ENCODE data around the gene BICD2. TPM values are rescaled to one million over a fixed set of nuclear protein-coding genes. Genes with fewer than 3 reads are reported as not detected.
A peak's percentile ranks its signal among the peaks of the same experiment; 100 is the strongest.

Gene BICD2
- total and polyA plus RNA-seq, 2 of the 13 experiments (the other 11 are each of a cell fraction or from before 2014, with no cell fraction given) = 5.1 to 17.4 TPM

DNA sequence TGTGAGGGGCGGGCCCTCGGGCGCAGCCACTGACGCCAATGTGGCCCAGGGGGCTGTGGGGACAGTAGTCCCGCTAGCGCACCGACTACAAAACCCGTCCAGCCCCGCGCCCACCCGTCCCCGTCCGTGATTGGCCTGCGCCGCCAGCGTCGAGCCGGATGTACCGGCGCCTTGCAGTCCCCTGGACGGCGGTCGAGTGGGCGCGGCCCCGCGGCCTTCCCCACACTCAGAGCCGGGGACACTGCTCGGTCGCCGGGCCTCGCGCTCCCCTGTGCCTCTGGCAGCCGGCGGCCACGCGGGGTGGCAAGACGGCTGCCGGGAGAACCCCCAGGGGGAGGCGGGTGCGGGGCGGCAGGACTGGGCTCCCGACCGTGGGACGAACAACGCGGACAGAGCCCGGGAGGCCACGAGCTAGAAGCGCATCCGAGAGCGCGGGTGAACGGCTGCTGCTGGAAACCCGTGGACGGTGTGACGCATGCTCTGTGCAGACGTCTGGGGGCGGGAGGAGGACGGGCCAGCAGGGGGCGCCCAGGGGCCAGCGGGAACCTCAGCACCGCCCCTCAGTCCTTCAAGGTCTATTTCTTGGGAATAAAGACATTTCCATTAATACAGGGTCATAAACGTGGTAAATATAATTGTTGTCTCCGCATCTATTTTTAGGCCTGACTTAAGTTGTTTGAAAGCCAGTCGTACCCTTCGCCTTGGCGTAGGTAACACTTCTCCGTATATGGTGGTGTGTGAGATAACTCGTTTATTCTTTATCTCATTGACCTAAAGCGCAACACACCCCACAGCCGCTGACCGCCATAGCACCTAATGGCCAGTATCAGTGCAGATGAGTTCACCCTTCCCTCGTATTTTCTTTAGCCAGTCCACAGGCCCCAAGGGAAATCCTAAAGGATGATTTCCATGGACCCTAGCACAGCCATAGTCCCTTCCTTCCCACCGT, 629 bp upstream of the BICD2 start (continued):
- TF ChIP-seq MAF1 (CRISPR knock-in tag; IDR thresholded peaks at IDR 0.05; ENCODE audit: borderline replicate concordance) = no peak
- TF ChIP-seq ZNF850 (CRISPR knock-in tag; conservative IDR thresholded peaks at IDR 0.05) = no peak
- TF ChIP-seq, protein P1, sequence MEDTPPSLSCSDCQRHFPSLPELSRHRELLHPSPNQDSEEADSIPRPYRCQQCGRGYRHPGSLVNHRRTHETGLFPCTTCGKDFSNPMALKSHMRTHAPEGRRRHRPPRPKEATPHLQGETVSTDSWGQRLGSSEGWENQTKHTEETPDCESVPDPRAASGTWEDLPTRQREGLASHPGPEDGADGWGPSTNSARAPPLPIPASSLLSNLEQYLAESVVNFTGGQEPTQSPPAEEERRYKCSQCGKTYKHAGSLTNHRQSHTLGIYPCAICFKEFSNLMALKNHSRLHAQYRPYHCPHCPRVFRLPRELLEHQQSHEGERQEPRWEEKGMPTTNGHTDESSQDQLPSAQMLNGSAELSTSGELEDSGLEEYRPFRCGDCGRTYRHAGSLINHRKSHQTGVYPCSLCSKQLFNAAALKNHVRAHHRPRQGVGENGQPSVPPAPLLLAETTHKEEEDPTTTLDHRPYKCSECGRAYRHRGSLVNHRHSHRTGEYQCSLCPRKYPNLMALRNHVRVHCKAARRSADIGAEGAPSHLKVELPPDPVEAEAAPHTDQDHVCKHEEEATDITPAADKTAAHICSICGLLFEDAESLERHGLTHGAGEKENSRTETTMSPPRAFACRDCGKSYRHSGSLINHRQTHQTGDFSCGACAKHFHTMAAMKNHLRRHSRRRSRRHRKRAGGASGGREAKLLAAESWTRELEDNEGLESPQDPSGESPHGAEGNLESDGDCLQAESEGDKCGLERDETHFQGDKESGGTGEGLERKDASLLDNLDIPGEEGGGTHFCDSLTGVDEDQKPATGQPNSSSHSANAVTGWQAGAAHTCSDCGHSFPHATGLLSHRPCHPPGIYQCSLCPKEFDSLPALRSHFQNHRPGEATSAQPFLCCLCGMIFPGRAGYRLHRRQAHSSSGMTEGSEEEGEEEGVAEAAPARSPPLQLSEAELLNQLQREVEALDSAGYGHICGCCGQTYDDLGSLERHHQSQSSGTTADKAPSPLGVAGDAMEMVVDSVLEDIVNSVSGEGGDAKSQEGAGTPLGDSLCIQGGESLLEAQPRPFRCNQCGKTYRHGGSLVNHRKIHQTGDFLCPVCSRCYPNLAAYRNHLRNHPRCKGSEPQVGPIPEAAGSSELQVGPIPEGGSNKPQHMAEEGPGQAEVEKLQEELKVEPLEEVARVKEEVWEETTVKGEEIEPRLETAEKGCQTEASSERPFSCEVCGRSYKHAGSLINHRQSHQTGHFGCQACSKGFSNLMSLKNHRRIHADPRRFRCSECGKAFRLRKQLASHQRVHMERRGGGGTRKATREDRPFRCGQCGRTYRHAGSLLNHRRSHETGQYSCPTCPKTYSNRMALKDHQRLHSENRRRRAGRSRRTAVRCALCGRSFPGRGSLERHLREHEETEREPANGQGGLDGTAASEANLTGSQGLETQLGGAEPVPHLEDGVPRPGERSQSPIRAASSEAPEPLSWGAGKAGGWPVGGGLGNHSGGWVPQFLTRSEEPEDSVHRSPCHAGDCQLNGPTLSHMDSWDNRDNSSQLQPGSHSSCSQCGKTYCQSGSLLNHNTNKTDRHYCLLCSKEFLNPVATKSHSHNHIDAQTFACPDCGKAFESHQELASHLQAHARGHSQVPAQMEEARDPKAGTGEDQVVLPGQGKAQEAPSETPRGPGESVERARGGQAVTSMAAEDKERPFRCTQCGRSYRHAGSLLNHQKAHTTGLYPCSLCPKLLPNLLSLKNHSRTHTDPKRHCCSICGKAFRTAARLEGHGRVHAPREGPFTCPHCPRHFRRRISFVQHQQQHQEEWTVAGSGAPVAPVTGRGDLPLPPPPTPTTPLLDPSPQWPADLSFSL (CRISPR knock-in tag; IDR thresholded peaks at IDR 0.05) = no peak
- TF ChIP-seq ESRRA (CRISPR knock-in tag; IDR thresholded peaks at IDR 0.05; ENCODE audit: low read depth) = 0 out of 2 replicates have a peak, but pooled peaks have one; percentile 11
- TF ChIP-seq PHF20 (CRISPR knock-in tag; IDR thresholded peaks at IDR 0.05) = peak; percentile 78
- TF ChIP-seq, protein P2, sequence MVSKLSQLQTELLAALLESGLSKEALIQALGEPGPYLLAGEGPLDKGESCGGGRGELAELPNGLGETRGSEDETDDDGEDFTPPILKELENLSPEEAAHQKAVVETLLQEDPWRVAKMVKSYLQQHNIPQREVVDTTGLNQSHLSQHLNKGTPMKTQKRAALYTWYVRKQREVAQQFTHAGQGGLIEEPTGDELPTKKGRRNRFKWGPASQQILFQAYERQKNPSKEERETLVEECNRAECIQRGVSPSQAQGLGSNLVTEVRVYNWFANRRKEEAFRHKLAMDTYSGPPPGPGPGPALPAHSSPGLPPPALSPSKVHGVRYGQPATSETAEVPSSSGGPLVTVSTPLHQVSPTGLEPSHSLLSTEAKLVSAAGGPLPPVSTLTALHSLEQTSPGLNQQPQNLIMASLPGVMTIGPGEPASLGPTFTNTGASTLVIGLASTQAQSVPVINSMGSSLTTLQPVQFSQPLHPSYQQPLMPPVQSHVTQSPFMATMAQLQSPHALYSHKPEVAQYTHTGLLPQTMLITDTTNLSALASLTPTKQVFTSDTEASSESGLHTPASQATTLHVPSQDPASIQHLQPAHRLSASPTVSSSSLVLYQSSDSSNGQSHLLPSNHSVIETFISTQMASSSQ (IDR thresholded peaks at IDR 0.05; ENCODE audit: low read depth) = no peak
- TF ChIP-seq, protein P2 (CRISPR knock-in tag; IDR thresholded peaks at IDR 0.05; ENCODE audit: borderline replicate concordance) = no peak
- TF ChIP-seq ZNF556 (CRISPR knock-in tag; IDR thresholded peaks at IDR 0.05; ENCODE audit: borderline replicate concordance) = no peak
- TF ChIP-seq, protein P3, sequence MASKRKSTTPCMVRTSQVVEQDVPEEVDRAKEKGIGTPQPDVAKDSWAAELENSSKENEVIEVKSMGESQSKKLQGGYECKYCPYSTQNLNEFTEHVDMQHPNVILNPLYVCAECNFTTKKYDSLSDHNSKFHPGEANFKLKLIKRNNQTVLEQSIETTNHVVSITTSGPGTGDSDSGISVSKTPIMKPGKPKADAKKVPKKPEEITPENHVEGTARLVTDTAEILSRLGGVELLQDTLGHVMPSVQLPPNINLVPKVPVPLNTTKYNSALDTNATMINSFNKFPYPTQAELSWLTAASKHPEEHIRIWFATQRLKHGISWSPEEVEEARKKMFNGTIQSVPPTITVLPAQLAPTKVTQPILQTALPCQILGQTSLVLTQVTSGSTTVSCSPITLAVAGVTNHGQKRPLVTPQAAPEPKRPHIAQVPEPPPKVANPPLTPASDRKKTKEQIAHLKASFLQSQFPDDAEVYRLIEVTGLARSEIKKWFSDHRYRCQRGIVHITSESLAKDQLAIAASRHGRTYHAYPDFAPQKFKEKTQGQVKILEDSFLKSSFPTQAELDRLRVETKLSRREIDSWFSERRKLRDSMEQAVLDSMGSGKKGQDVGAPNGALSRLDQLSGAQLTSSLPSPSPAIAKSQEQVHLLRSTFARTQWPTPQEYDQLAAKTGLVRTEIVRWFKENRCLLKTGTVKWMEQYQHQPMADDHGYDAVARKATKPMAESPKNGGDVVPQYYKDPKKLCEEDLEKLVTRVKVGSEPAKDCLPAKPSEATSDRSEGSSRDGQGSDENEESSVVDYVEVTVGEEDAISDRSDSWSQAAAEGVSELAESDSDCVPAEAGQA (IDR thresholded peaks at IDR 0.05; ENCODE audit: low read depth) = peak; percentile 53; the same call in 1 of the 2 replicates
- TF ChIP-seq, protein P3 (CRISPR knock-in tag; IDR thresholded peaks at IDR 0.05; ENCODE audit: borderline replicate concordance) = no peak
- no peak for TF ChIP-seq ATM (IDR thresholded peaks at IDR 0.05; ENCODE audit: borderline replicate concordance)

Measured in HepG2 (cell line).